OCI-LY7 (cell line): ENCODE data around the gene SPG11.

Experiments used
- EZH2phosphoT487 ChIP-seq: fragments of 200-600 bp; sonication (generic); IDR thresholded peaks from 2 replicates; pipeline ENCODE4 v1.6.1; 2018; ENCODE audit warnings: low read depth, borderline replicate concordance, mild to moderate bottlenecking, mixed run types, antibody characterized with exemption, low read length, moderate library complexity, mixed read lengths
- TF ChIP-seq, protein P1 (sequence below): fragments of 200-600 bp; sonication (generic); conservative IDR thresholded peaks from 2 replicates; pipeline ENCODE4 v1.5.1; 2014; ENCODE audit warnings: mild to moderate bottlenecking, antibody characterized with exemption, low read length, moderate library complexity, mixed read lengths

DNA sequence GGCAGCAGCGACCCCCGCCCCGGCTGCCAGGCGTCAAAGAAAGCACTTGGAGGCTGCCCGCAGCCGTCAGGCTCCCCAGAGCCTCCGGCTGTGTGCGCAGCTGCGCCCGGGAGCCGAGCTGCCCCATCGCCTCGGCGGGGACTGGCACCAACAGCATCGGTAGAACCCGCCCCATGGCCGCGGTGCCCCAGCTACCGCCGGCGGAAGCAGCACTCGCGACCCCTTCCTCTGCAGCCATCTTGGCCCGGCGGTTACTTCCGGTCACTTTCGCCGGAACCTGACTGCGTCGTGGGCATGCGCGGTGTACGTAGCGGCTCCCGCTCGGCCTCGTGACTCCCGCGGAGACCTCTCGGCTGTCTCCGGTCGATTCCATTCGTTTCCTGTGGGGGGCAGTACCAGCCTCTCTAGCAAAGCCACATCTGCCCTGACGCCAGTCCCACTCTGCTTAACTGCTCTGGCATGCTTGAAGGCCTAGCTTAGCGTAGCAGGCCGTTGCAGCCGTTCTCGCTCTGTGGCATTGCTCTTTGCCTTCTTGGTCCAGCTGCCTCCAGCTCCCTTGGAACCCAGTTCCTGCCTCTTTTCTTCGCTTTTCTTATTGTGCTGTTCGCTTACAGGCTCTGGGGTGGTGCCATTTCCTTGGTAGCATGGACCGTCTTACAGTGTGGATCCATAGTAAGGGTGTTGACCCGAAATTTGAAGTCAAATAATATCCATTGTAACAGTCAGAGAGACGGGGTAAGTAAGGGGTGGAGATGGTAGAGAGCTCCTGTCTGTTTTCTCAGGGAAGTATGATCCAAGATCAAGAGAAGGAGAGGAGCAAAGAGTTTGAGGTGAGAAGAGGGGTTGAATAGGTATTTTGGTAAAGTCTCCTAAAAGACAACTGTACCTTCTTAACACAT, at the start of gene SPG11:
- TF ChIP-seq, protein P1, sequence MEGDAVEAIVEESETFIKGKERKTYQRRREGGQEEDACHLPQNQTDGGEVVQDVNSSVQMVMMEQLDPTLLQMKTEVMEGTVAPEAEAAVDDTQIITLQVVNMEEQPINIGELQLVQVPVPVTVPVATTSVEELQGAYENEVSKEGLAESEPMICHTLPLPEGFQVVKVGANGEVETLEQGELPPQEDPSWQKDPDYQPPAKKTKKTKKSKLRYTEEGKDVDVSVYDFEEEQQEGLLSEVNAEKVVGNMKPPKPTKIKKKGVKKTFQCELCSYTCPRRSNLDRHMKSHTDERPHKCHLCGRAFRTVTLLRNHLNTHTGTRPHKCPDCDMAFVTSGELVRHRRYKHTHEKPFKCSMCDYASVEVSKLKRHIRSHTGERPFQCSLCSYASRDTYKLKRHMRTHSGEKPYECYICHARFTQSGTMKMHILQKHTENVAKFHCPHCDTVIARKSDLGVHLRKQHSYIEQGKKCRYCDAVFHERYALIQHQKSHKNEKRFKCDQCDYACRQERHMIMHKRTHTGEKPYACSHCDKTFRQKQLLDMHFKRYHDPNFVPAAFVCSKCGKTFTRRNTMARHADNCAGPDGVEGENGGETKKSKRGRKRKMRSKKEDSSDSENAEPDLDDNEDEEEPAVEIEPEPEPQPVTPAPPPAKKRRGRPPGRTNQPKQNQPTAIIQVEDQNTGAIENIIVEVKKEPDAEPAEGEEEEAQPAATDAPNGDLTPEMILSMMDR = peak; percentile 83
- TF ChIP-seq EZH2phosphoT487 = no peak
